HCT116 (cell line): ENCODE measurements around the gene DUSP28. TPM values are rescaled to one million over a fixed set of nuclear protein-coding genes. Genes with fewer than 3 reads are reported as not detected.

ENCODE experiments used
- ATAC-seq: fragments of 200-7000 bp; cut with Tn5 transposase; 2 replicates; pipeline ENCODE4 v1.9.1; 2020; ENCODE audit warnings: mild to moderate bottlenecking, moderate library complexity
- BruUV-seq: library from RNA; stranded (reverse); fragments of 400-500 nt; replicated peaks from 2 replicates; lab custom pipeline; 2021; lab: Mats Ljungman, UMichigan
- CTCF ChIA-PET: fragments of 300-600 bp; sonication (Branson Sonifier 250); formaldehyde crosslinking; loops from one replicate; lab custom pipeline; 2021; ENCODE audit warnings: antibody characterized with exemption; lab: Charles Lee
- POLR2A ChIA-PET: fragments of 300-600, 350-600 bp; sonication (Branson Sonifier 250); formaldehyde crosslinking; loops from one replicate; lab custom pipeline; 2021; ENCODE audit warnings: antibody characterized with exemption; lab: Charles Lee
- RAD21 ChIA-PET, 2 experiments: fragments of 300-600 bp; sonication (Branson Sonifier 250); formaldehyde crosslinking; loops; one replicate each; lab custom pipeline; 2023; ENCODE audit warnings: low total read pairs in 2 of 2; ENCODE audit not compliant: uncharacterized antibody in 2 of 2, unreplicated experiment in 2 of 2, low non-redundant PET in 1 of 2; lab: Charles Lee
- DNase-seq: peaks from one replicate; pipeline ENCODE4 v3.0.0-alpha.2; 2010; ENCODE audit warnings: low read depth, low spot score
- H2AFZ ChIP-seq: fragments of 200-600 bp; shearing (Covaris generic), sonication (generic); 2 replicates; pipeline ENCODE4 v1.6.1; 2017; ENCODE audit warnings: low read depth, mixed run types, mixed read lengths, antibody characterized with exemption, low read length; ENCODE audit not compliant: poor library complexity, severe bottlenecking
- H3K27ac ChIP-seq: 2 replicates; pipeline ENCODE4 v1.5.1; 2012; ENCODE audit warnings: low read depth, low read length
- H3K27me3 ChIP-seq: fragments of 200-600 bp; sonication (generic); 2 replicates; pipeline ENCODE4 v1.6.1; 2016; ENCODE audit warnings: mixed run types, low read length, mixed read lengths; ENCODE audit not compliant: insufficient read depth
- H3K36me3 ChIP-seq, 2 experiments: fragments of 200-500 bp in 1 of 2; fragments of 200-600 bp in 1 of 2; sonication (Bioruptor generic) in 1 of 2; sonication (generic) in 1 of 2; 2 replicates each; pipeline versions ENCODE4 v1.5.1 to v1.6.1; 2014 to 2016; ENCODE audit warnings: low read length in 2 of 2, inconsistent platforms in 1 of 2, mixed read lengths in 1 of 2, mixed run types in 1 of 2; ENCODE audit not compliant: insufficient read depth in 2 of 2, control insufficient read depth in 1 of 2
- H3K4me1 ChIP-seq, 2 experiments: fragments of 200-600 bp in 1 of 2; sonication (generic) in 1 of 2; 2 replicates each; pipeline versions ENCODE4 v1.5.1 to v1.6.1; 2012 to 2017; ENCODE audit warnings: low read length in 2 of 2, inconsistent platforms in 1 of 2, mild to moderate bottlenecking in 1 of 2, mixed read lengths in 1 of 2, mixed run types in 1 of 2, moderate library complexity in 1 of 2; ENCODE audit not compliant: insufficient read depth in 2 of 2, control insufficient read depth in 1 of 2
- H3K4me2 ChIP-seq: fragments of 200-600 bp; sonication (generic); 2 replicates; pipeline ENCODE4 v1.6.1; 2017; ENCODE audit warnings: mixed run types, low read length, mixed read lengths
- H3K4me3 ChIP-seq, 2 experiments: fragments of 200-600 bp in 1 of 2; sonication (generic) in 1 of 2; replicated peaks in 1 of 2; 2 replicates each; pipeline ENCODE4 v1.5.1; 2011 to 2016; ENCODE audit warnings: low read length in 2 of 2, control low read depth in 1 of 2, low read depth in 1 of 2, mild to moderate bottlenecking in 1 of 2, mixed read lengths in 1 of 2, mixed run types in 1 of 2
- H3K79me2 ChIP-seq: fragments of 200-600 bp; sonication (generic); 2 replicates; pipeline ENCODE4 v1.6.1; 2017; ENCODE audit warnings: mild to moderate bottlenecking, mixed run types, low read length, moderate library complexity, mixed read lengths; ENCODE audit not compliant: insufficient read depth
- H3K9ac ChIP-seq: fragments of 200-600 bp; sonication (generic); 2 replicates; pipeline ENCODE4 v1.6.1; 2016; ENCODE audit warnings: low read length, mixed read lengths
- H3K9me2 ChIP-seq: fragments of 200-600 bp; sonication (generic), shearing (Covaris generic); 2 replicates; pipeline ENCODE4 v1.6.1; 2017; ENCODE audit warnings: mixed run types, mild to moderate bottlenecking, moderate library complexity; ENCODE audit not compliant: insufficient read depth
- H3K9me3 ChIP-seq, 2 experiments: fragments of 200-500 bp in 1 of 2; fragments of 200-600 bp in 1 of 2; sonication (Bioruptor generic) in 1 of 2; sonication (generic) in 1 of 2; 2 replicates each; pipeline ENCODE4 v1.6.1; 2014 to 2017; ENCODE audit warnings: low read length in 2 of 2, mixed read lengths in 2 of 2, inconsistent platforms in 1 of 2, low read depth in 1 of 2, mild to moderate bottlenecking in 1 of 2, mixed run types in 1 of 2, moderate library complexity in 1 of 2; ENCODE audit not compliant: control insufficient read depth in 1 of 2, insufficient read depth in 1 of 2
- H4K20me1 ChIP-seq: fragments of 200-600 bp; sonication (generic), shearing (Covaris generic); 2 replicates; pipeline ENCODE4 v1.6.1; 2017; ENCODE audit warnings: mixed run types, mild to moderate bottlenecking, moderate library complexity; ENCODE audit not compliant: insufficient read depth
- ATF3 ChIP-seq: IDR thresholded peaks from 2 replicates; pipeline ENCODE4 v1.6.1; 2012
- CTCF ChIP-seq, 3 experiments: fragments of 200-600 bp in 1 of 3; sonication (generic) in 1 of 3; IDR thresholded peaks in 2 of 3; conservative IDR thresholded peaks in 1 of 3; 2 replicates each; pipeline ENCODE4 v1.5.1; 2012 to 2017; ENCODE audit warnings: low read depth in 2 of 3, low read length in 2 of 3, antibody characterized with exemption in 1 of 3, borderline replicate concordance in 1 of 3, control low read depth in 1 of 3, mild to moderate bottlenecking in 1 of 3, mixed read lengths in 1 of 3, mixed run types in 1 of 3, moderate library complexity in 1 of 3; ENCODE audit not compliant: insufficient read depth in 1 of 3
- EGR1 ChIP-seq: IDR thresholded peaks from 2 replicates; pipeline ENCODE4 v1.6.1; 2012; ENCODE audit warnings: low read depth
- ELF1 ChIP-seq: IDR thresholded peaks from 2 replicates; pipeline ENCODE4 v1.6.1; 2012; ENCODE audit warnings: low read depth, borderline replicate concordance
- EZH2 ChIP-seq: fragments of 200-600 bp; sonication (generic); IDR thresholded peaks from 2 replicates; pipeline ENCODE4 v1.6.1; 2017; ENCODE audit warnings: antibody characterized with exemption, mixed run types
- JUND ChIP-seq: IDR thresholded peaks from 2 replicates; pipeline ENCODE4 v1.6.1; 2012
- POLR2A ChIP-seq: IDR thresholded peaks from 2 replicates; pipeline ENCODE4 v1.7.0; 2011; ENCODE audit warnings: borderline replicate concordance; ENCODE audit not compliant: insufficient read depth, insufficient read length; ENCODE audit errors: extremely low read depth
- RAD21 ChIP-seq: IDR thresholded peaks from 2 replicates; pipeline ENCODE4 v1.6.1; 2012; ENCODE audit warnings: low read depth, mild to moderate bottlenecking
- SIN3A ChIP-seq: IDR thresholded peaks from 2 replicates; pipeline ENCODE4 v1.6.1; 2012; ENCODE audit warnings: low read depth
- TCF7L2 ChIP-seq: IDR thresholded peaks from 2 replicates; pipeline ENCODE4 v1.7.0; 2011; ENCODE audit warnings: borderline replicate concordance, inconsistent platforms; ENCODE audit not compliant: insufficient read depth, insufficient read length; ENCODE audit errors: extremely low read depth
- YY1 ChIP-seq: IDR thresholded peaks from 2 replicates; pipeline ENCODE4 v1.6.1; 2011; ENCODE audit warnings: low read length, low read depth, moderate library complexity, mild to moderate bottlenecking; ENCODE audit not compliant: insufficient replicate concordance; ENCODE audit errors: extremely low read depth
- ZBTB33 ChIP-seq: IDR thresholded peaks from 2 replicates; pipeline ENCODE4 v1.6.1; 2011; ENCODE audit warnings: mild to moderate bottlenecking, low read length, moderate library complexity; ENCODE audit not compliant: insufficient replicate concordance; ENCODE audit errors: extremely low read depth
- ZFX ChIP-seq: fragments of 450-650 bp; IDR thresholded peaks from 2 replicates; pipeline ENCODE4 v1.6.1; 2017
- ZNF274 ChIP-seq: fragments of 200-500 bp; sonication (Bioruptor generic); IDR thresholded peaks from 2 replicates; pipeline ENCODE4 v1.6.1; 2014; ENCODE audit warnings: mild to moderate bottlenecking, low read depth, low read length, inconsistent platforms
- intact Hi-C: fragments of 100-400 bp; cut with micrococcal nuclease; formaldehyde crosslinking; loops from 2 replicates; pipeline ENCODE4 v1.10.0; 2022
- total RNA-seq: library from RNA; stranded (reverse); gene quantifications from one replicate; pipeline ENCODE4 v1.2.1, GENCODE V29; 2021; ENCODE audit not compliant: unreplicated experiment

Gene DUSP28
- total RNA-seq, 1 experiment from 2014 or later = 5.6 TPM

GRCh38 chr2:240571314-240571973 lies 11.3 kb downstream of the DUSP28 start:
- Histone ChIP-seq H3K4me1 (peaks cover 22 to 35% of the 10 kb centered on the region in 2 experiments), H3K36me3 (no peaks in the 10 kb centered on the region), H3K27me3 (no peaks in the 10 kb centered on the region), H3K4me2 (no peak overlapping the region), H3K9me2 (no peaks in the 10 kb centered on the region), H4K20me1 (no peaks in the 10 kb centered on the region), H3K9ac (no peak overlapping the region), H3K9me3 (no peaks in the 10 kb centered on the region), H3K79me2 (peaks cover 35% of the 10 kb centered on the region; the same call in 1 of the 2 replicates), H3K4me3 (no peak overlapping the region), H2AFZ (no peak overlapping the region), H3K27ac (no peak overlapping the region)
- no peak for DNase-seq
- CTCF ChIA-PET = no interaction called here
- BruUV-seq = TSS peak; percentile 9
- no peak for ATAC-seq
- TF ChIP-seq SIN3A = no peak
- TF ChIP-seq ZBTB33 = no peak
- no peak for TF ChIP-seq ATF3
- no peak for TF ChIP-seq CTCF (IDR thresholded peaks at IDR 0.05 in 2 of 3, conservative IDR thresholded peaks at IDR 0.05 in 1 of 3; ENCODE audit: borderline replicate concordance in 1 of 3, insufficient read depth in 1 of 3, low read depth in 2 of 3, low read length in 2 of 3)
- TF ChIP-seq YY1 = no peak
- no peak for TF ChIP-seq EZH2
- no peak for TF ChIP-seq JUND
- TF ChIP-seq EGR1 = no peak
- TF ChIP-seq TCF7L2 = no peak
- TF ChIP-seq ZNF274 = no peak
- no peak for TF ChIP-seq ZFX
- no peak for TF ChIP-seq ELF1
- no peak for TF ChIP-seq RAD21
- no peak for TF ChIP-seq POLR2A
- POLR2A ChIA-PET = interaction anchor here (0.8 kb wide), 1 partner anchor 15 kb away, joined by 3 read pairs; the partner anchor contains the start of gene CAPN10
- RAD21 ChIA-PET = no interaction called here
- intact Hi-C loops = no loop called here
